GM23248 (cell line): ENCODE data around the gene LCE1F. TPM values are rescaled to one million over a fixed set of nuclear protein-coding genes. Genes with fewer than 3 reads are reported as not detected.

Experiments
- DNase-seq: peaks from one replicate; pipeline ENCODE4 v3.0.0-alpha.2; 2015
- H2AFZ ChIP-seq: fragments of 200-600 bp; sonication (generic); 2 replicates; pipeline ENCODE4 v1.6.1; 2016; ENCODE audit warnings: antibody characterized with exemption
- H3F3A ChIP-seq: fragments of 200-600 bp; sonication (generic); 2 replicates; pipeline ENCODE4 v1.6.1; 2016; ENCODE audit warnings: mild to moderate bottlenecking, antibody characterized with exemption, mixed run types; ENCODE audit not compliant: insufficient read depth
- H3K27ac ChIP-seq: fragments of 200-600 bp; sonication (generic); 2 replicates; pipeline ENCODE4 v1.5.1; 2016; ENCODE audit warnings: mild to moderate bottlenecking
- H3K27me3 ChIP-seq: fragments of 200-600 bp; sonication (generic); replicated peaks from 2 replicates; pipeline ENCODE4 v1.6.1; 2016; ENCODE audit warnings: mild to moderate bottlenecking; ENCODE audit not compliant: insufficient read depth
- H3K36me3 ChIP-seq: fragments of 200-600 bp; sonication (generic); 2 replicates; pipeline ENCODE4 v1.6.1; 2016; ENCODE audit warnings: low read depth, mild to moderate bottlenecking
- H3K4me1 ChIP-seq: fragments of 200-600 bp; sonication (generic); 2 replicates; pipeline ENCODE4 v1.6.1; 2016; ENCODE audit warnings: mild to moderate bottlenecking; ENCODE audit not compliant: insufficient read depth
- H3K4me2 ChIP-seq: fragments of 200-600 bp; sonication (generic); one replicate; pipeline ENCODE4 v1.6.1; 2016; ENCODE audit warnings: mild to moderate bottlenecking; ENCODE audit not compliant: unreplicated experiment
- H3K4me3 ChIP-seq: fragments of 200-600 bp; sonication (generic); 2 replicates; pipeline ENCODE4 v1.5.1; 2016; ENCODE audit warnings: mild to moderate bottlenecking
- H3K79me2 ChIP-seq: fragments of 200-600 bp; sonication (generic); 2 replicates; pipeline ENCODE4 v1.6.1; 2016; ENCODE audit warnings: mild to moderate bottlenecking; ENCODE audit not compliant: insufficient read depth
- H3K9ac ChIP-seq: fragments of 200-600 bp; sonication (generic); 2 replicates; pipeline ENCODE4 v1.6.1; 2016; ENCODE audit warnings: mild to moderate bottlenecking
- H3K9me2 ChIP-seq: fragments of 200-600 bp; sonication (generic); 2 replicates; pipeline ENCODE4 v1.6.1; 2016; ENCODE audit warnings: mixed run types, mild to moderate bottlenecking, moderate library complexity; ENCODE audit not compliant: insufficient read depth
- H3K9me3 ChIP-seq: fragments of 200-600 bp; sonication (generic); one replicate; pipeline ENCODE4 v1.6.1; 2017; ENCODE audit warnings: low read depth
- H4K20me1 ChIP-seq: fragments of 200-600 bp; sonication (generic); 2 replicates; pipeline ENCODE4 v1.6.0; 2016; ENCODE audit not compliant: insufficient read depth
- EZH2 ChIP-seq: fragments of 200-600 bp; sonication (generic); IDR thresholded peaks from 2 replicates; pipeline ENCODE4 v1.6.1; 2018; ENCODE audit warnings: antibody characterized with exemption, mild to moderate bottlenecking; ENCODE audit not compliant: insufficient read depth, poor library complexity, severe bottlenecking
- EZH2phosphoT487 ChIP-seq: fragments of 200-600 bp; sonication (generic); IDR thresholded peaks from 2 replicates; pipeline ENCODE4 v1.6.1; 2018; ENCODE audit warnings: antibody characterized with exemption, moderate library complexity, mild to moderate bottlenecking, low read depth; ENCODE audit not compliant: insufficient read depth
- WGBS, 2 experiments: methylation state at CpG; one replicate each; pipeline ENCODE4 v1.1.6; 2015 to 2017; ENCODE audit warnings: low lambda C conversion rate in 2 of 2, low coverage in 1 of 2; ENCODE audit errors: missing lambda C conversion rate in 2 of 2; 5-methylcytosine and 5-hydroxymethylcytosine counted together
- in situ Hi-C: fragments of 300-500 bp; cut with MboI; formaldehyde crosslinking; loops from 2 replicates; pipeline ENCODE4 v1.15.0; 2020
- polyA plus RNA-seq: library from polyadenylated mRNA; unstranded; fragments of >200 nt; fragmentation: Nextera tagmentation; extraction: Ambion mirVana; gene quantifications from 2 replicates; pipeline ENCODE4 v1.2.1, GENCODE V29; 2016
- total RNA-seq: library from RNA; depleted of rRNA; stranded (reverse); fragments of >200 nt; shearing (Covaris generic); gene quantifications from 2 replicates; pipeline ENCODE4 v1.2.3, GENCODE V29; 2014

The LCE1F gene
- total and polyA plus RNA-seq, 2 experiments from 2014 or later, result 1.1 TPM; not detected in 1

- H3K4me2 ChIP-seq, result no peak overlapping the region
- 36 to 41% methylated on average over 3 of the region's 3 CpGs for WGBS, 2 experiments
Measured at GRCh38 chr1:152761609-152762213, 13.2 kb upstream of the LCE1F start.

DNA sequence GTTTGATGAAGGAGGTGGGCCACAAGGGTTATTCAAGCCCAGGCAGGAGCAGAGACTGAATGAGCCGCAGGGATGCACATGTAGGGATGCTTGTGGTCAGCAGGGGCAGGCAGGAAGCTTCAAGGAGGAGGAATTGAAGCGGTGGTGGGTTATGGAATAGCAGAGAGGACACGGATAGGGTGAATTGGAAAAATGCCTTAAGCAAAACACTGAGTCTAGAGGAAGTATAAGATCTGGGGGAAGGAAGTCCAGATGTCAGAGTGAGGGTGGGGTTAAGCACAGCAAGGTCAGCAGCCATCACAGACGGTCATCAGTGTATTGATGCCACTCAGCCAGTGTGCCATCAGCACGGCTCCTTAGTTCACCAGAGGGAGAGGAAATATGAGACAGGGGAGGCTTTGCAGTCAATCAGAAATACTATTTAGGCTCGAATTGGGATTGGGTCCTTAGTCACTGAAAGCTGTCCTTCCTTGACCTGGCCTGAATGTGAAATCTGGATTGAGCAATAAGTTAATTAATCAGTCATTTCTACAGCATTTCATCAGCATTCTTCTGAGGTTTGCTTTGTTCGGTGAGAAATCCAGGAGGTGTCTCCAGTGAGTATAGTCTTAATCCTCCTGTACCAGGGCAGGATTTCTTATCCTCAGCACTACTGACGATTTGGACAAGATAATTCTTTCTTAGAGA lies 6.0 kb upstream of the LCE1F start:
- peak; percentile 84 for DNase-seq
- TF ChIP-seq EZH2phosphoT487, result no peak
- no peak for TF ChIP-seq EZH2
- H3K4me1 ChIP-seq, result peaks cover 27% of the 10 kb centered on the region
- peaks cover 18% of the 10 kb centered on the region for H3F3A ChIP-seq
- no peak overlapping the region for H3K4me3 ChIP-seq
- in situ Hi-C loops, result no loop called here
- H3K79me2 ChIP-seq, result no peaks in the 10 kb centered on the region
- WGBS, 2 experiments, result 19 to 20% methylated on average over 8 of the region's 8 CpGs
- H3K9me3 ChIP-seq, result no peaks in the 10 kb centered on the region
- H3K9me2 ChIP-seq, result no peaks in the 10 kb centered on the region
- no peaks in the 10 kb centered on the region for H4K20me1 ChIP-seq
- peak overlapping the region; percentile 43; the same call in 1 of the 2 replicates for H3K9ac ChIP-seq
- peak overlapping the region; percentile 20 for H2AFZ ChIP-seq
- peak overlapping the region; percentile 77 for H3K27ac ChIP-seq
- no peaks in the 10 kb centered on the region for H3K27me3 ChIP-seq
- H3K4me2 ChIP-seq, result peak overlapping the region; percentile 21
- no peaks in the 10 kb centered on the region for H3K36me3 ChIP-seq

More at GRCh38 chr1:152761609-152762213, 13.2 kb upstream of the LCE1F start:
- peak; percentile 63 for DNase-seq
- Histone ChIP-seq H3K79me2 (no peaks in the 10 kb centered on the region), H3K4me1 (peaks cover 21% of the 10 kb centered on the region; the same call in 1 of the 2 replicates), H3K27ac (no peak overlapping the region), H3K9ac (no peak overlapping the region), H3K9me2 (no peaks in the 10 kb centered on the region), H2AFZ (peak overlapping the region; percentile 44; the same call in 1 of the 2 replicates), H3K4me3 (no peak overlapping the region), H3K36me3 (no peaks in the 10 kb centered on the region), H4K20me1 (no peaks in the 10 kb centered on the region), H3F3A (peaks cover 14% of the 10 kb centered on the region; the same call in 1 of the 2 replicates), H3K27me3 (no peaks in the 10 kb centered on the region), H3K9me3 (no peaks in the 10 kb centered on the region)
- in situ Hi-C loops, result no loop called here
- TF ChIP-seq EZH2phosphoT487 (no peak), EZH2 (no peak)

- Histone ChIP-seq H3K27ac (peak overlapping the region; percentile 77), H3K9me2 (no peaks in the 10 kb centered on the region), H3K36me3 (no peaks in the 10 kb centered on the region), H2AFZ (peak overlapping the region; percentile 2; the same call in 1 of the 2 replicates), H3K4me1 (peaks cover 27% of the 10 kb centered on the region), H3K9me3 (no peaks in the 10 kb centered on the region), H3K27me3 (no peaks in the 10 kb centered on the region), H3K4me3 (no peak overlapping the region), H3K4me2 (peak overlapping the region; percentile 8), H3K9ac (no peak overlapping the region), H3K79me2 (no peaks in the 10 kb centered on the region), H4K20me1 (no peaks in the 10 kb centered on the region), H3F3A (peaks cover 18% of the 10 kb centered on the region)
- WGBS, 2 experiments, result 17 to 23% methylated on average over 1 of the region's 1 CpG
- peak; percentile 60 for DNase-seq
- in situ Hi-C loops, result no loop called here
- TF ChIP-seq EZH2phosphoT487, result no peak
- no peak for TF ChIP-seq EZH2
Measured at GRCh38 chr1:152770411-152770810, 4.5 kb upstream of the LCE1F start.

DNA sequence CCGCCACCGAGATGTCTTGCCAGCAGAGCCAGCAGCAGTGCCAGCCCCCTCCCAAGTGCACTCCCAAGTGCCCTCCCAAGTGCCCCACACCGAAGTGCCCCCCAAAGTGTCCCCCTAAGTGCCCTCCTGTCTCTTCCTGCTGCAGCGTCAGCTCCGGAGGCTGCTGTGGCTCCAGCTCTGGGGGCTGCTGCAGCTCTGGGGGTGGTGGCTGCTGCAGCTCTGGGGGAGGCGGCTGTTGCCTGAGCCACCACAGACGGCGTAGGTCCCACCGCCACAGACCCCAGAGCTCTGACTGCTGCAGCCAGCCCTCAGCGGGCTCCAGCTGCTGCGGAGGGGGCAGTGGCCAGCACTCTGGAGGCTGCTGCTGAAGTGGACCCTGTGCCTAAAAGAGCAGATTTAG lies 1.4 kb downstream of the LCE1F start:
- H3K9me3 ChIP-seq, result no peaks in the 10 kb centered on the region
- TF ChIP-seq EZH2 (no peak), EZH2phosphoT487 (no peak)
- no peak overlapping the region for H3K9ac ChIP-seq
- H3K9me2 ChIP-seq, result no peaks in the 10 kb centered on the region
- H3K36me3 ChIP-seq, result no peaks in the 10 kb centered on the region
- H3K79me2 ChIP-seq, result no peaks in the 10 kb centered on the region
- no peaks in the 10 kb centered on the region for H3K4me1 ChIP-seq
- no peaks in the 10 kb centered on the region for H3F3A ChIP-seq
- no peaks in the 10 kb centered on the region for H4K20me1 ChIP-seq
- H2AFZ ChIP-seq, result no peak overlapping the region
- H3K4me2 ChIP-seq, result no peak overlapping the region
- no peaks in the 10 kb centered on the region for H3K27me3 ChIP-seq
- DNase-seq, result no peak
- WGBS, 2 experiments, result 48 to 50% methylated on average over 10 to 11 of the region's 11 CpGs
- H3K27ac ChIP-seq, result no peak overlapping the region
- in situ Hi-C loops, result no loop called here
- H3K4me3 ChIP-seq, result no peak overlapping the region
